Measurements from ENCODE around the gene RAD51B.

DNA sequence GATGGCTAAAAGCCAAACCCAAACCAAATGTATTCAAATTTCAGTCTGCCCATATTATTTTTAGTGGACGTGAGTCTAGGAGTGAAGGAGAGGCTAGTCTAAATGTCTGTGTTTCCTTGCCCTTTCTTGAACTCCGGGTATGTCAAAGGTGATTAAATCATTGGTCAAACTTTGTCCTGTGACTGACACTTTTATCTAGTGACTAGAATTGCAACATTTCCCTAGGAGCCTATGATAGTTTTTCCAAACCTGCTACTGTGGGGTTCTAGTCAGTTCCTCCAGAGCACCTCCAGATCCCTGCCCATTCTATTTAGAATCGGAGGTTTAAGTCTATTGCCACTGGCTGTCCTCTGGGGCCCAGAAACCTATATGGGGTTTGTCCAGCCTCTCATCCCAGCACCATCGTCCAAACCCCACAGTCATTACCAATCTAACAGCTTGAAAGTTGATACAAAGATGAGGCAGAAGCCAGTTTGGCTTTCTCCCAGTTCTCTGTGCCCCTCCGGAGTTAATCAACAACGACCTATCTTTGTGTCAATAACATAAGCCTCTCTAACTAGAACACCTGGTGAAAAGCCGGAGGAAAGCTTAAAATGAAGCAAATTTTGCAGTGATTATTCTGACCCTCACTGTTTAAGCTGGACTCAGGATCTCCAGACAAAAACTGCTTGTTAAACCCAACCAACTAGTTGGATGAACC lies 666.6 kb downstream of the RAD51B start:
- no peak for TF ChIP-seq POLR2AphosphoS5 (IDR thresholded peaks at IDR 0.05; ENCODE audit: low read depth, low read length)
- TF ChIP-seq POLR2A (IDR thresholded peaks at IDR 0.05; ENCODE audit: low read depth, low read length), result no peak
- TF ChIP-seq SPI1 (IDR thresholded peaks at IDR 0.05; ENCODE audit: low read depth, low read length), result no peak
- TF ChIP-seq TAF1 (IDR thresholded peaks at IDR 0.05; ENCODE audit: low read depth, low read length), result no peak
- TF ChIP-seq POU2F2 (IDR thresholded peaks at IDR 0.05; ENCODE audit: low read depth, low read length), result no peak

Data from GM12891 (cell line).